SU-DHL-6 (cell line): ENCODE data around the gene LGR6.

Experiments used
- H2AFZ ChIP-seq: fragments of 200-600 bp; sonication (generic); 2 replicates; pipeline ENCODE4 v1.6.1; 2014; ENCODE audit warnings: low read depth, mild to moderate bottlenecking, moderate library complexity, mixed read lengths, antibody characterized with exemption, low read length; ENCODE audit not compliant: severe bottlenecking
- H3F3A ChIP-seq: fragments of 200-600 bp; shearing (Covaris generic); 2 replicates; pipeline ENCODE4 v1.6.0; 2016; ENCODE audit warnings: antibody characterized with exemption, mild to moderate bottlenecking; ENCODE audit not compliant: insufficient read depth
- H3K27ac ChIP-seq: fragments of 200-600 bp; sonication (generic); 2 replicates; pipeline ENCODE4 v1.5.1; 2016; ENCODE audit warnings: low read depth, mild to moderate bottlenecking, low read length, moderate library complexity, mixed read lengths
- H3K27me3 ChIP-seq: fragments of 200-600 bp; sonication (generic), shearing (Covaris generic); 2 replicates; pipeline ENCODE4 v1.6.0; 2014; ENCODE audit warnings: mild to moderate bottlenecking, low read length
- H3K36me3 ChIP-seq: fragments of 200-600 bp; sonication (generic); 2 replicates; pipeline ENCODE4 v1.6.1; 2014; ENCODE audit warnings: mild to moderate bottlenecking, low read length, mixed read lengths
- H3K4me2 ChIP-seq: fragments of 300-600, 200-600 bp; shearing (Covaris generic), sonication (generic); 2 replicates; pipeline ENCODE4 v1.6.0; 2014; ENCODE audit warnings: low read length, low read depth, mild to moderate bottlenecking; ENCODE audit not compliant: poor library complexity, severe bottlenecking
- H3K4me3 ChIP-seq: fragments of 200-600 bp; sonication (generic); 2 replicates; pipeline ENCODE4 v1.5.1; 2014; ENCODE audit warnings: antibody characterized with exemption, low read length, mild to moderate bottlenecking, mixed read lengths; ENCODE audit not compliant: insufficient read depth, poor library complexity, severe bottlenecking
- H3K79me2 ChIP-seq: fragments of 200-600 bp; sonication (generic); 2 replicates; pipeline ENCODE4 v1.6.1; 2014; ENCODE audit warnings: mild to moderate bottlenecking, low read length, moderate library complexity; ENCODE audit not compliant: insufficient read depth
- H3K9ac ChIP-seq: fragments of 200-600 bp; sonication (generic); 2 replicates; pipeline ENCODE4 v1.7.0; 2014; ENCODE audit warnings: mild to moderate bottlenecking, low read length
- H3K9me2 ChIP-seq: fragments of 200-600 bp; sonication (generic); replicated peaks from 2 replicates; pipeline ENCODE4 v1.6.1; 2014; ENCODE audit warnings: low read length; ENCODE audit not compliant: insufficient read depth
- H3K9me3 ChIP-seq: fragments of 200-600 bp; sonication (generic); 2 replicates; pipeline ENCODE4 v1.6.1; 2014; ENCODE audit warnings: low read length, mixed read lengths; ENCODE audit not compliant: insufficient read depth
- H4K20me1 ChIP-seq: fragments of 200-600 bp; sonication (generic); 2 replicates; pipeline ENCODE4 v1.6.1; 2014; ENCODE audit warnings: low read depth, mild to moderate bottlenecking, antibody characterized with exemption, low read length, moderate library complexity, mixed read lengths
- CTCF ChIP-seq: fragments of 200-600 bp; sonication (generic); IDR thresholded peaks from one replicate; pipeline ENCODE4 v1.5.1; 2017; ENCODE audit warnings: antibody characterized with exemption, mild to moderate bottlenecking, low read length, moderate library complexity; ENCODE audit not compliant: insufficient read depth, poor library complexity, severe bottlenecking
- EZH2phosphoT487 ChIP-seq: fragments of 200-600 bp; sonication (generic), shearing (Covaris generic); conservative IDR thresholded peaks from 2 replicates; pipeline ENCODE4 v1.6.1; 2018; ENCODE audit warnings: mild to moderate bottlenecking, antibody characterized with exemption, low read length, moderate library complexity, mixed read lengths

LGR6 gene

GRCh38 chr1:202244841-202245261, 51.3 kb downstream of the LGR6 start:
- TF ChIP-seq EZH2phosphoT487 (no peak), CTCF (no peak)

GRCh38 chr1:202245391-202245790, 51.8 kb downstream of the LGR6 start:
- Histone ChIP-seq H3K4me2 (no peak overlapping the region), H3K36me3 (no peaks in the 10 kb centered on the region), H3K9me3 (no peaks in the 10 kb centered on the region), H3K27me3 (no peaks in the 10 kb centered on the region), H3K4me3 (no peak overlapping the region), H4K20me1 (no peaks in the 10 kb centered on the region), H3K9ac (no peak overlapping the region), H2AFZ (no peak overlapping the region), H3F3A (no peaks in the 10 kb centered on the region), H3K27ac (no peak overlapping the region), H3K79me2 (no peaks in the 10 kb centered on the region), H3K9me2 (no peaks in the 10 kb centered on the region)
- TF ChIP-seq CTCF (no peak), EZH2phosphoT487 (no peak)

More at GRCh38 chr1:202244841-202245261, 51.3 kb downstream of the LGR6 start:
- Histone ChIP-seq H3K4me3 (no peak overlapping the region), H4K20me1 (no peaks in the 10 kb centered on the region), H2AFZ (no peak overlapping the region), H3K9me2 (no peaks in the 10 kb centered on the region), H3K4me2 (no peak overlapping the region), H3K79me2 (no peaks in the 10 kb centered on the region), H3K9me3 (no peaks in the 10 kb centered on the region), H3K36me3 (no peaks in the 10 kb centered on the region), H3F3A (no peaks in the 10 kb centered on the region), H3K27me3 (no peaks in the 10 kb centered on the region), H3K9ac (no peak overlapping the region), H3K27ac (no peak overlapping the region)

GRCh38 chr1:202247104-202247503, 53.5 kb downstream of the LGR6 start:
- no peak overlapping the region for H3K9ac ChIP-seq
- no peak overlapping the region for H2AFZ ChIP-seq
- no peak overlapping the region for H3K4me3 ChIP-seq
- no peaks in the 10 kb centered on the region for H3K9me2 ChIP-seq
- no peaks in the 10 kb centered on the region for H3K9me3 ChIP-seq
- no peaks in the 10 kb centered on the region for H3K27me3 ChIP-seq
- no peaks in the 10 kb centered on the region for H3F3A ChIP-seq
- no peak overlapping the region for H3K27ac ChIP-seq
- H3K4me2 ChIP-seq, result no peak overlapping the region
- H3K79me2 ChIP-seq, result no peaks in the 10 kb centered on the region
- H4K20me1 ChIP-seq, result no peaks in the 10 kb centered on the region
- no peak for TF ChIP-seq EZH2phosphoT487
- no peak for TF ChIP-seq CTCF
- H3K36me3 ChIP-seq, result no peaks in the 10 kb centered on the region
